Inflammatory macrophage treated with lipopolysaccharide for 1 hour (primary cell): ENCODE data around the gene DAAM2.

Source experiments
- DNase-seq, 2 donors: peaks; one replicate each; pipeline ENCODE4 v3.0.0-alpha.2; 2020 to 2022

The DAAM2 gene

DNA sequence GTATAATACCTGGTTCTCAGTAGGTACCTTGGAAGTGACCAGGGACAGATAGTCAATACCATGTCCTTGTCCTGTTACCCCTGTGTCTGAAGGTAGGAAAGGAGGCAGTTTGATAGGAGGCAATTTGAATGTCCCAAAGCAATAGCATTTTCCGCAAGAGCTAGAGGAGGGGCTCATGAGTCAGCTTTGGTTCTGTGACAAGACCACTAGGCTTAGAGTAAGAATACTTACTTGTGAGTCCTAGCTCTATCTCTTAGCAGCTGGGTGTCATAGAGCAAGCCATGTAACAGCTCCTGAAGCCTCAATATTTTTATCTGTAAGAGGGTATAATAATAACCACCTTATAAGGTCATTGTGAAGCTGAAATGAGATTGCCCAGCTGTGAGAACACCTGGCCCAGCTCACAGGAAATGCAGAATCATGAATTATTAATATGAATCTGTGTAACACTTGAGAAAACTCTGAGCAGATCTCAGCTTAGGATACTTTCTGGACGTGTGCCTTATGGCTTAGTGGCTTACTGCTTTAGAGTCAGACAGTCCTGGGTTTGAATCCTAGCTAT lies 58.6 kb downstream of the DAAM2 start:
- DNase-seq: no peak

DNA sequence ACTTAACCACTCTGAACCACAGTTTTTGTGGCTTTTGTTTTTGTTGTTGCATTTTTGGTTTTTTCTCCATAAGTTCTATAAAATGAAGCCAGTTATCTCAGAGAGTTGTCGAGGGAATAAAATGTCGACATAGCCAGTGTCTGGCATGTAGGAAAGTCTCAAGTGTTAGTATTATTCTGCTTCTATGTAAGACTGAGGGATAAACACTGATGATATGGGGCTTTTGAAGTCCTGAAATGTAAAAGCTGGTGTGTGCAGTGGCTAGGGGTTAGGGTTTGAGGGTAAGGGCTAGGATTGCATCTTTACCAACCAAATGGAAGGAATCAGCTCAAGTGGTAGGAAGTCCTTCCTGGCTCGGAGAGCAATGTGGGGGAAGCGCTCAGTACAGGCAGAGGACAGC lies 59.2 kb downstream of the DAAM2 start:
- DNase-seq: no peak

DNA sequence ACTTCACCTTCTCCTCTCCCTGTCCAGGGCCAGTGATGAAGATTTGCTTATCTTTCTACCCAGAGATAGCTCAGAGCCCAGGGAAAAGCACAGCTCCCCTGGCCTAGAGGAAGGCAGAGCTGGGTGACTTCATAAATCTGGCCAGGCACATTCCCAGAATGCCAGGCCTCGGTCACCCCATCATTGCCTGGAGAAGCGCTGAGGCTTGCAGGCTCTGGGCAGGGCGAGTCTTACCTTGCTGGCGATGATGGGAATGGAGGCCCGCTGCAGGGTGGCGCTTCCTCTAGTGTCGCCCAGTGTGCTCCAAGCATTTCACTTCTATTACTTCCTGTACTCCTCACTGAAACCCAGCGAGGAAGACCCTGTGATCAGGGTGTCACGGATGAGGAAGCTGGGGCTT lies 60.1 kb downstream of the DAAM2 start:
- DNase-seq: no peak

DNA sequence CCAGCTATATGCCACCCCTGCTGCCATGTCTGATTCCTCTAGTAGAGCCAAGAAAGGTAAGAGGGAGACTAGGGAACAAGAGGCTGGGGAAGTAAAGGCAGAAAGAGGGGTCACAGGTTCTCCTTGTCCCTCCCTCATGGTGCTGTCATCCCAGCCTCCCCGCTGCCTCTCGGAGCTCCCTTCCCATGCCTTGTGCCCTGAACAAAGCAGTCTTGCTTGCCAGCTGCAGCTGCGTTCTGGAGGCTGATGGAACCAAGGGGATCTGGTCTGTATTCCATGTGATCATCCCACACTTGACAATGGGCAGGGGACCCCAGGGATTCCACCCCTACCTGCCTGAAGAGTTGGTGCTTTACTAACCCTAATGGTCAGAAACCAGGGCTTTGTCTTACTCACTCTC lies 61.4 kb downstream of the DAAM2 start:
- DNase-seq: no peak

DNA sequence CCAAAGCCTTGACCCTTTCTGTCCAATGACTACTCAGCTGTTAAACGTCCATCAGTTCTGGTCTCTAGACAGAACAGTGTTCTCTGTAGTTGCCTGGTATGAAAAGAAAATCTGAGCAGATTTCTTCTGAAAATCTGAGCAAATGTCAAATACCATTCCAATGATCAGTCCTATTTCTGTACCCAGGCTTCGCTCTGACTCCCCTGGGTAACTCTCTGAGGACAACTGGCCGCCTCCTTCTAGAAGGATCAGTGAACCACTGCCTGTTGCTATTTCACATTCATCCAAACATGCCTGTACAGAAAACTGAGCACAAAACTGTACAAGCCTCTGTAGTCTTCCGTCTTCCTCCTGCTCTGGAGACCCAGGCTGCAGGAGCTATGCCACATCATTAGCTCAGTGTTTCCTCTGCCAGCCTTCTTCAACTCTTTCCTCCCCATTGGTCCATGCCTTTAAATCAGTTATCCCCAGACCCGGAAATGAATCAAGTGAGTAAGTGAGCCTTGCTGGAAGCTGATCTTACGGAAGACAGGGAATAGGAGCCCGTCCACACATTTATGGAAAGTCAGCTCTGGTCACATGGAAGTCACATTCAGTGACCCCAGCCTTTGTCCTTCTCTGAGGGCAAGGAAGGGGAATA lies 63.3 kb downstream of the DAAM2 start:
- DNase-seq: no peak

DNA sequence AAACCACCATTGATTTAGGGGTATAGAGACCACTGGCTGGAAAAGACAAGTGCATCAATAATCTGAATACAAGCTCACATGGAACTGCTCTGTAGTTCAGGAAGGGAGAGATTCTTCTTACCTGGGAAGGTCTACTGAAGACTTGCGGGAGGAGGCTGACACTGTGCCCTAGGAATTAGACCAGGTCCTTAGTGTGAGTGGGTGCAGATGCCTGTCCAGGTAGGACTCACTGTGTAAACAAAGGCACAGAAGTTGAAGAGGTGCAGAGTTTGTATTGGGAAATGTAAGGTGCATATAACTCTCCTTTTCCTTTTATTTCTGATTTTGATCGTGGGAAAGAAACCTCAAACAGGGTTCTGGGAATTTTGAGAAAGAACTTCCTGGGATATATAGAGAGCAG lies 66.8 kb downstream of the DAAM2 start:
- DNase-seq: no peak

DNA sequence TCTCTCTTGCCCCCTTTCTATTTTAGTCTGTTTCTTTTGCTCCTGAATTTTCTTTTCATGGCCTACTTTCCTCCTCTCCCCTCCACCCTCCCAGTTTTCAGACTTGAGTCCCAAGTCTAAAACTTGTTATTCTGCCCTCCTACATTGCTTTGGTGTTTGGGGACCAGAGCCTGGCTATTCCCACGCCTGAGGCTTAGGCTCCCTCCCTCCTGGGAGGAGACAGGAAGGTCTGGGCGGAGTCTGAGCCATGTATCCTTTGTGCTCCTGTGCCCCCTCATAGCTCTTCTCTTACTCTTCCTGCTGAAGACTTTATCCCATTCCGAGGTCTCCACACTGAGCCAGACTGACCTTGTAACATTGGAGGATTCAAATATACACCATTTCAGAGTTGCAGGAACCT lies 69.5 kb downstream of the DAAM2 start:
- no peak for DNase-seq

DNA sequence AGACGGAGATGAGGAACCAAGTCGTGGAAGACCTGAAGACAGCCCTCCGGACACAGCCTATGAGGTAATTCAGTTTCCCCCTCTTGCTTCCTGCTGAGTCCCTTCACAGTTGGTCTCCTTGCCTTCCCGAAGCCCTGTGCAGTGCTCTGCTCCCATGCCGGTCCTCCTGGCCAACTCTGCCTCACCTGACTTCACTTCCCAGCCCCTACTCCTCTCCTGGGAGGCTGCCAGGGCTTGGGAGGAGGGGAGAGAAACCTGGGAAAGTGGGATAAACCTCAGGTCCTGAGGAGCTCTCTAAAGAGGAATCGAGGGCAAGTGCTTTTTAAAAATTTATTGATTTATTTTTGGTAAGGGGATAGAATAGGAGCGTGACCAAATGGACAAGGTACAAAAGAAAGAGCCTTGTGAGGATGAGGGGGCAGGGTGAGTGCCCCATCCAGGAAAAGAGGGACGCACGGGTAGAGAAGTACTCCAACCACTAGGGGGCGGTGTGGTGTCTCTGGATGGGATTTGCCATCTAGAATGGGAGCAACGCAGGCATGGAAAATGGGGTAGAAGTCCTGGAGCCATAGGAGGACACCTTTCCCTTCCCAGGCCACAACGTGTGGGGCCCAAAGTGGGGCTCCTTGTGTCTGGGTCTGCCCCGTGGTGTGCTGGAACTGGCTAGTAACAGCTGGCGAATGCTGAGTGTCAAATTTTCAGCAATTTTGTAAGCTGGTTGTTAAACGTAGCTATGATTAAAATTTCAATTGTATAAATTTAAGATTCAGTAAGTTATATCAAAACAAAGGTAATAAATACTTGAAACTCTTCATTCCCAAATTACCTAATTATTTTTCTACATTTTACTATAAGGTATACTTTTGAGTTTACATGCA lies 73.1 kb downstream of the DAAM2 start:
- peak; percentile 13 to 82 for DNase-seq

DNA sequence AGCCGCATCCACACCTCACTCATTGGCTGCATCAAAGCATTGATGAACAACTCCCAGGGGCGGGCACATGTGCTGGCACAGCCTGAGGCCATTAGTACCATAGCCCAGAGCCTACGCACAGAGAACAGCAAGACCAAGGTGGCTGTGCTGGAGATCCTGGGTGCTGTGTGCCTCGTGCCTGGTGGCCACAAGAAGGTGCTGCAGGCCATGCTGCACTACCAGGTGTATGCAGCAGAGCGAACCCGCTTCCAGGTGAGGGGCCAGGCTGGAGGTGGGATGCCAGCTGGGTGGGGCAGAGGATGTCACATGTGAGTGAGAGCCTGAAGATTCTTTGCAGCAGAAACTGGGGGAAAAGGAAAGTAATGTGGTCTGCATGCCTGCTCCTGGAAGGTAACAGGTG lies 75.4 kb downstream of the DAAM2 start:
- no peak for DNase-seq

DNA sequence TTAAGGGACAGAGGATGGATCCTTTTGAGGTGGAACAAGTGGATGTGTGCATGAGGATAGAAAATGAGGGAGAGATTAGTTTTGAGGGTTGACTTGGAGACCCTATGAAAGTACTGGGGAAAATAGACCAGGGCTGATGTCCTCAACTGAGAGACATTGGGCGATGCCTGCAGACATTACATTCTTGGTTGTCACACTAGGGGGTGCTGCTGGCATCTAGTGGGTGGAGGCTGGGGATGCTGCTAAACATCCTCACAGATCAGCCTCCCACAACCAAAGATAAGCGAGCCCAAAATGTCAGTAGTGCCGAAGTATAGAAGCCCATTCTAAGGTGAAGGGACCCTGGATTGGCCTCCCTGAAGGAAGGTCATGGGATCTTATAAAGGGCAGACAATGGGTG lies 78.8 kb downstream of the DAAM2 start:
- DNase-seq: no peak

DNA sequence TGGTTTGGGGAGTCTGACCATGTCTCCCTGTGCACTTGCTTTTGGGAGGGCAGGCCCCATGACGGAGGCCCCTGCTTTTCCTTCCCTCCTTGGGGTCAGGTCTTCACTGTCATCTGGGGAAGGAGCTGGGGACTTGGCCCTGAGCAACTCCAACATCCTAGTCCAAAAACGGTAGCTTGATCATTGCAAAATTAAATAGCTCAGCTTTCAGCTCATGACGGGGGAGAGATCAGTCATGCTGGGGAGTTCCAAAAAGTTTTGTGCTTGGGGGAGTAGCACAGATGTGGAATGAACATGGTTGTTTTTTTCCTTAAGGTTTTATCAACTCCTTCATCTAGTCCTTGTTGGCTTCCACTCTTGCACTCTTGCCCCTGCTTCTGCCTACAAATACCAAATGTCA lies 81.3 kb downstream of the DAAM2 start:
- no peak for DNase-seq

DNA sequence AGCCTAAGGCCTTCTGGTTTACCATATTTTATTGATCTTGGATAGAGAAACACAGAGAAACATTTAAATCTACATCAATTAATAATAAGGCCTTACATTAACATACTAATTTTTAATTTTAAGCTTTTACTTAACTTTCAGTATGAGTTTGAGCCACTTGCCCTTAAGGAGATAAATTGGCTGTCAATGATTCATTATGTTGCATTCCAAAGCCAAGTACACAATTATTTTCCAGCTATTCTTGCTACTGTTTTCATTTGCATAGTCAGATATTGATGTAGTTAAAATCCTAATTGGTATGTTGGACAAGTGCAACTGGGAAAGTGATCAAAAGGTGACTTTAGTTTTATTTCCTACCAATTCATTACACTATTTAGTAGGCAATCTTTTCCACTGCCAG lies 83.9 kb downstream of the DAAM2 start:
- DNase-seq: no peak

DNA sequence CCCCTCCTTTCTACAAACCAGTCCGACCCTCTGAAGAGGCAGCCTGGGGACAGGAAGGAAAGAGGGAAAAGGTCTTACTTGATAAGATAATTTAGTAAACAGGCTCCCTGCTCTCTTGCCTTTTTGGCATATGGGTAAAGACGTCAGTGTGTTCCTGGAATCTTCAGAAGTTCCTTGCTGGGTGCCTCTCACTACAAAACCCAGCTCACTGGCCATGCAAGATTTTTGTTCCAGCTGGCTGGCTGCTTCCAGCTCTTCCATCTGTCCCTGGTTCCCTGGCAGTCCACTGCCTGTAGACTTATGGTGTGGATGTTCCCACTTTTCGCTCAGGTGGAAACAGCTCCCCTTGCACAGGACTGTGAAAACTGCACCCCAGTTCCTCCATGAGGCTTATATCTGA lies 84.7 kb downstream of the DAAM2 start:
- no peak for DNase-seq

DNA sequence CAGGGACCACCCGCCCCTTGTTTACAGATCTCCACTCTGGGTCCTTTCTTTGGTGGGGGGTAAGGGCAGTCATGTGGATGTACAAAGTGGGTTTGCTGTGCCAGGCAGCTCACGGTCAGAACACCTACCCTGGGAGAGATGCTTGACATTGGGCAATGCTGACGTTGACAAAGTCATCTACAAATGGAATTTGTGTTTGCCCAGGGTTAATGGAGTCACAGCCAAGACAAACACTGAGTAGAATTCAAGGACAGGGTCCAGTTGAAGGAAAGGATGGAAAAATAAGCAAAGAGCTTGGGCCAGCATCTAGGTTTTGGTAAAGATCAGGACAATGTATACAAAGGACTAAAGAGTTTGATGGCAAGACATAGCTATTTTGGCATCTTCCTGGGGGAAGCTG lies 87.4 kb downstream of the DAAM2 start:
- no peak for DNase-seq

DNA sequence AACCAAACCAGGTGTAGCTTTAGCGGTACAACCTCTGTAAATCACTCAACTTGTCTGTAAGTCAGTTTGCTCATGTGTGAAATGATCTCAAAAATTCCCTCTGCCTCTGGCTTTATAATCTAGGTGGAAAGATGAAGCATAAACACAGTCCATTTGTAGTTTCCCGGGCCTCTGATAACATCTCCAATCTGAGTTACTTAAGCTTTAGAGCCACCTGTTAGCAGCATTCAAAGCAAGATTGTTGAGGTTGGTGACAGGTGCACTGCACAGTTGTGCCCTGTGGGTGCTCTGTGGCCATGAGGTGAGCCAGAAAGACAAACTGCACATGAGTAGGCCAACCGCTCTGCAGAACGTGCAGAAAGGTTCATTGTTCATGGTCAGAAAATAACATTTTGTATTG lies 88.4 kb downstream of the DAAM2 start:
- DNase-seq: no peak

DNA sequence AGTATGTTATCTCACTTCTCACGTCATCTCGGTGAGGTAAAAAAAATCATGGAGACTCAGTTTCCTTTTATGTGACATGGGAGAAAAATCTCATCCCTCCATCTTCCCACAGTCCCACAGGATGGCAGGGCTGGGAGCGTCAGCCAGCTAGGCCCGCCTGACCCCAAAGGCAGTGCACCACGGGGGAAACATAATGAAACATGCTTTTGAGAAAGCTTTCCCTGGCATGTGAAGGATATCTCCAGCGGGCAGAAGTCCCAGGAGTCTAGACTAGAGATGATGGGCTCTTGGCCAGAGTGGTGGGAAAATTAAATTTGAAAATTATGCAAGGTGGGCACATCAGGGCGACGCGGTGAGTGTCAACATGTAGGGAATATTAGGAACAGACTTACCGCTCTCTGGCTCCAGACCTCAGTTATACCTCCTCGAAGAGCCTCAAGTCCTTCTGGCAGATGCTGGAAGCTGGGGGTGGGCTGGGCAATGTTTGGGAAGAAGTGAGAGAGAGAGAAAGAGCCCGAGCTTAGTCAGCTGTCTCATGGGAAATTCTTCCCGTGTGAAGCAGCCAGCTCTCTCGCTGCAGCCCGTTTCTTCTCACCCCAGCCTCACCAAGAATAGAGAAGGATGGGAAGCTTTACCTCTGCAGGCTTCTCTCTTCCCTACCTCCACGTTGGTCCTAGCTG lies 89.8 kb downstream of the DAAM2 start:
- no peak for DNase-seq

DNA sequence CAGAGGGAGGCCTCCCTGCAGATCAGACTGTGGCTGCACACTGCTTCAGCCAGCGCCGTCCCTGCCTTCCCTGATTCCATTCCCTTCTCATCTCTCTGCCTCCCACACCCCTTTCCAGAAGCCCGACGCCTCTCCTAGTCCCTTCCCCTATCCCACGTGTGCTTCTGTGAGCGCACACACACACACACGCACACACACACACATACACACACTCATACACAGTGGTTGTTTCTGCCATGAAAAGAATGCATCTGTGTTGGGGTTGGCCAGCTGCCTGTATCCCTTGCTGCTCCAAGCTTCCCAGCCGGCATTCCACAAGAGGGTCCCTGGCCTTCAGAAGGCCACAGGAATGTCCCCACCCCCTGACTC lies 90.3 kb downstream of the DAAM2 start:
- DNase-seq: no peak

DNA sequence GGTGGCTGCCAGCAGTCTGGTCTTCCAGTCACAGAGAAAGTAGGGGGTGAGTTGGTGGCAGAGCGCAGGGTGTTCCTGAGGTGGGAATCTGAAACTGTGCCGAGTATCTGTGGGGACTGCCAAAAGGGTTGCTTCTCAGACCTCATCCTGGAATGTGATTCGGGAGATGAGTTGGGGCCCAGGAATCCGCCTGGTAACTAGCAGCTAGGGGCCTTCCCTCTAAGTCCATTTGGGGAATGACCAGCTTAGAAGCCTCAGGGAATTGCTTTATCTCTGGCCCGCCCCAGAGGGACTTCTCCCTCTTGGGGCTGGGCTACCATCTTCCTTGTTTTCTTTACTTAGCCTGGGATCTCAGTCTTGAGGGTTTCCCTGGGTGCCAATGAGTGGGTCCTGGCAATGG lies 92.5 kb downstream of the DAAM2 start:
- no peak for DNase-seq

DNA sequence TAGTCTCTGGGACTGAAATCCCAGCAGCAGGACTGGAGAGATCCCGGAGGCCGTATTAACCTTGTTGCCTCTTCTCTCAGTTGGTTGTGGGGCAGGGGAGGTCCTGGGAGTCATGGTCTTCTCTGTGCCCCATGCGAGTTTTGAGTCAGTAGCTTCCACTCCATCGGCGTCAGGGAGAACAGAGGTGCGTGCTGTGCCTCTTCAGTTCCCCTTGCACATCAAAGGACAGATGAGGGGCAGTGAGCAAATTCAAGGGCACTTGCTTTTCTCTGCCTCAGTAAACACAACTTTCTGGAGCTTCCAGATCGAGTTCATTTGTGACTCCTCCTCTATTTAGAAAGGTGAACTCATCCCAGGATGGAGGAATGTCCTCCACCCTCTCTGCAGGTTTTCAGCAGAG lies 93.5 kb downstream of the DAAM2 start:
- DNase-seq: no peak

DNA sequence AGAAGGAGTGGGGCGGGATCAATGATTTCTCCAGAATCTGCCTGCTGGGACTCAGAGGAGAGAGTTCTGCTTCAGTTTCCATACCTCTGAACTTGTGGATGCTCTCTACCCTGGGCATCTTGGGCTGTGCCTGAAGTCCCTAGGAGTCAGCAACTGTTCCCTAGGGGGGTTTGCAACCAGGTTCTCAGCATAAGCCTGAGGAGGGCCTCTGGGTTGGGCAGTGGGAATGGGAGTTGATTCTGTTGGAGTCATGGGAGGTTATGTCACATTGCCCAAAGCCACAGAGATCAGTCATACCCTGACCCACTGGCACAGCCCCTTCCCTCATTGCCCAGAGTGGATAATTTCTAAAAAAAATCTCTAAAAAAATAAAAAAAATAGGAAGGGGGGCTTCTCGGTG lies 94.7 kb downstream of the DAAM2 start:
- DNase-seq: no peak

DNA sequence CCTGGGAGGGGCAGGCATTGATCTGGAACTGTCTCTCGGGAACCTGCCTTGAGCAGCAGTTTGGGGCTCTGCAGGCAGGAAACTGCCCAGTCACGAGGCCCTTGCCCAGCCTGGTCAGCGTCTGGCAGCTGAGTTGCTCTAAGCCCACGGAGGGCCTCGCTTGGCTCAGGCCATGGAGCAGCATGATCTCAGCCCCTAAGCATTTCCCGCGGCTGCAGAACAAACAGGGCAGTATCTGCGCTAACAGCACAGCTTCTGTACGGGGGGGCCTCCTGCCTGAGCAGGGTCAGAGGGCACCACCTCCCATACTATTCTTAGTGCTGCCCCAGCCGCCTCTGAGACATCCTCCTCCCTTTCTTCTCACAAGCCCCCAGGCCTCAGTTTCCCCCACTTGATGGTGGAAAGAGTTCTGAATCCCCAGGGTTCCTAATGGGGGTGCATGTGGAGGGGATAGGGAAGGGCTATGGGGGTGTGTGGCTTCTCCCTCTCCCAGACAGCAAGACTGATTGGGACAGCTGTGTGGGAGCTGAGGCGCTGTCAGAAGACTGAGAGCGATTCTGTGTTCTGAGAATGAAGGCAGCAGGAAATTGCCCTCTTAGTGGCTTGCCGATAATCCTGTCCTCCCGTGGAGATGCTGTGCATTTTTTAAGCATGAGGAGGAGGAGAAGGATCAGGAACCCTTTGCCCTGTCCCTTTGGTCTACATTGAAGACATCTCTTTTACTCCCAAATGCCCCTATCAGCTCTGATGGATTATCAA lies 95.7 kb downstream of the DAAM2 start:
- DNase-seq: no peak

DNA sequence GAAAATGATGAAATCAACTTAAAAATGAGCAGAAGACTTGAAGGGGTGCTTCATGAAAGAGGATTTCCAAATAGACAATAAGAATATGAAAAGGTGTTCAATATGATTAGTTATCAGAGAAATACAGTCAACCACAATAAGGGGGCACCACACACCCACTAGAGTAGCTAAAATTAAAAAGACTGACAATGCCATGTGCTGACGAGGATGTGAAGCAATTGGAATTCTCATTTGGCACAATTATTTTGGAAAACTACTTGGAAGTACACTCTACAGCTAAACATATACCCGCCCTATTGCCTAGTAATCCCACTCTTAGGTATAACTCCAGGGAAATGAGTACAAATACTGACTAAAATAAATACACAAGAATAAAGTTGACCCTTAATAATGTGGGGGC lies 97.1 kb downstream of the DAAM2 start:
- DNase-seq: no peak

DNA sequence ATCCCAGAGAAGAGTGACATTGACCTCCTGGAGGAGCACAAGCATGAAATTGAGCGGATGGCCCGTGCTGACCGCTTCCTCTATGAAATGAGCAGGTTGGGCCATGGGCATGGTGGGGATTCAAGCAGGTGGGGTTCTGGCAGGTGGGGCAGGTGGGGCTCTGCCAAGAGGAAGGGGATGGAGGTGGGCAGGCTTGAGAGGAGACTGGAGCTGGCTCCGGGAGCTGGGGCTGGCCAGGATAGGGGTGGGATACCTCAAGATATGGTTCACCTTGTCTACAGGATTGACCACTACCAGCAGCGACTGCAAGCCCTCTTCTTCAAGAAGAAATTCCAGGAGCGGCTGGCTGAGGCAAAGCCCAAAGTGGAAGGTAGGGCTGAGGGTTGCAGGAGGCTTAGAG lies 99.2 kb downstream of the DAAM2 start:
- DNase-seq: no peak
